ENCODE data around the gene PABPN1.

GRCh38 chr14:23365036-23365731, 43.9 kb downstream of the PABPN1 start, which contains the start of gene EFS:
- no peak for TF ChIP-seq YY1 (IDR thresholded peaks at IDR 0.05; ENCODE audit: insufficient read depth, insufficient read length)
- no peak for TF ChIP-seq ZNF274 (IDR thresholded peaks at IDR 0.05; ENCODE audit: low read depth, low read length)
